Ovary (tissue), 3 donors: ENCODE measurements around the gene GARNL3.

Experiments used
- CTCF ChIP-seq, 3 donors: fragments of 450-650 bp in 2 of 3; fragments of 200-600 bp in 1 of 3; IDR thresholded peaks; one replicate each; pipeline versions ENCODE4 v1.5.1 to v1.8.0; 2016 to 2022; ENCODE audit warnings: antibody characterized with exemption in 3 of 3, mild to moderate bottlenecking in 1 of 3
- EP300 ChIP-seq: sonication (generic); formaldehyde crosslinking; IDR thresholded peaks from one replicate; pipeline ENCODE4 v1.6.1; 2017; ENCODE audit warnings: antibody characterized with exemption
- POLR2A ChIP-seq: fragments of 450-650 bp; IDR thresholded peaks from one replicate; pipeline ENCODE4 v1.6.1; 2017; ENCODE audit warnings: antibody characterized with exemption, mild to moderate bottlenecking, moderate library complexity
- donor health status: DM: no; HTN: no; CAD: no.

- no peak for TF ChIP-seq CTCF (IDR thresholded peaks at IDR 0.05)
- TF ChIP-seq POLR2A = no peak
- no peak for TF ChIP-seq EP300
Observed at GRCh38 chr9:127215268-127216209, 49.0 kb upstream of the GARNL3 start.
